Vagina (tissue), 2 donors: ENCODE measurements around the gene METTL13. TPM values are rescaled to one million over a fixed set of nuclear protein-coding genes. Genes with fewer than 3 reads are reported as not detected.

Experiments used
- DNase-seq, 2 donors: peaks; one replicate each; pipeline ENCODE4 v3.0.0-alpha.2; 2017; ENCODE audit errors: extremely low spot score in 2 of 2
- H3K27ac ChIP-seq: fragments of 200-600 bp; sonication (generic); one replicate; pipeline ENCODE4 v1.5.1; 2019
- H3K27me3 ChIP-seq: fragments of 200-600 bp; sonication (generic); one replicate; pipeline ENCODE4 v1.5.1; 2019
- H3K36me3 ChIP-seq, 2 donors: fragments of 200-600 bp; sonication (generic); one replicate each; pipeline ENCODE4 v1.5.1; 2017 to 2019
- H3K4me1 ChIP-seq: fragments of 200-600 bp; sonication (generic); one replicate; pipeline ENCODE4 v1.5.1; 2019
- H3K4me3 ChIP-seq, 2 donors: fragments of 200-600 bp; sonication (generic); 1 replicate in 1 of 2; 2 replicates in 1 of 2; pipeline ENCODE4 v1.5.1; 2016 to 2019
- H3K9me3 ChIP-seq: fragments of 200-600 bp; sonication (generic); one replicate; pipeline ENCODE4 v1.5.1; 2019
- CTCF ChIP-seq, 3 experiments: fragments of 450-650 bp in 2 of 3; fragments of 200-600 bp in 1 of 3; sonication (generic) in 1 of 3; IDR thresholded peaks; one replicate each; pipeline ENCODE4 v1.5.1; 2017 to 2019; ENCODE audit warnings: antibody characterized with exemption in 3 of 3, mild to moderate bottlenecking in 2 of 3, moderate library complexity in 2 of 3
- POLR2A ChIP-seq, 2 donors: fragments of 450-650 bp; IDR thresholded peaks; one replicate each; pipeline ENCODE4 v1.6.1; 2017; ENCODE audit warnings: antibody characterized with exemption in 2 of 2, mild to moderate bottlenecking in 2 of 2, moderate library complexity in 2 of 2
- POLR2AphosphoS5 ChIP-seq, 2 donors: sonication (generic); formaldehyde crosslinking; IDR thresholded peaks; one replicate each; pipeline ENCODE4 v1.9.0; 2017; ENCODE audit warnings: antibody characterized with exemption in 2 of 2, mild to moderate bottlenecking in 2 of 2, low read depth in 1 of 2; ENCODE audit not compliant: insufficient read depth in 1 of 2
- intact Hi-C: fragments of 100-400 bp; cut with DNase I; formaldehyde crosslinking; loops from one replicate; pipeline ENCODE4 v1.15.1; 2023
- total RNA-seq: library from RNA; depleted of rRNA; stranded (reverse); fragments of >200 nt; gene quantifications from one replicate; pipeline ENCODE4 v1.2.3, GENCODE V29; 2016

Gene METTL13
- total RNA-seq, 1 donor from 2014 or later: 15.5 TPM

GRCh38 chr1:171753685-171754352 lies 27.6 kb upstream of the METTL13 start:
- TF ChIP-seq POLR2A (IDR thresholded peaks at IDR 0.05) (no peak), CTCF (IDR thresholded peaks at IDR 0.05) (no peak), POLR2AphosphoS5 (IDR thresholded peaks at IDR 0.05; ENCODE audit: insufficient read depth in 1 of 2, low read depth in 1 of 2) (no peak)
- H3K9me3 ChIP-seq: no peaks in the 10 kb centered on the region
- no peaks in the 10 kb centered on the region for H3K27me3 ChIP-seq
- H3K36me3 ChIP-seq: no peaks in the 10 kb centered on the region
- no peak overlapping the region for H3K27ac ChIP-seq
- DNase-seq: no peak
- intact Hi-C loops: no loop called here
- H3K4me1 ChIP-seq: no peaks in the 10 kb centered on the region
- H3K4me3 ChIP-seq: no peak overlapping the region

- no peaks in the 10 kb centered on the region for H3K9me3 ChIP-seq
- no peak overlapping the region for H3K27ac ChIP-seq
- TF ChIP-seq POLR2AphosphoS5 (IDR thresholded peaks at IDR 0.05; ENCODE audit: insufficient read depth in 1 of 2, low read depth in 1 of 2) (no peak), POLR2A (IDR thresholded peaks at IDR 0.05) (no peak), CTCF (IDR thresholded peaks at IDR 0.05) (no peak)
- no peaks in the 10 kb centered on the region for H3K27me3 ChIP-seq
- no peak overlapping the region for H3K4me3 ChIP-seq
- no peaks in the 10 kb centered on the region for H3K36me3 ChIP-seq
- H3K4me1 ChIP-seq: no peaks in the 10 kb centered on the region
- DNase-seq: no peak
- intact Hi-C loops: no loop called here
Measured at GRCh38 chr1:171754353-171754705, 27.1 kb upstream of the METTL13 start.

GRCh38 chr1:171754971-171755370 lies 26.5 kb upstream of the METTL13 start:
- no peaks in the 10 kb centered on the region for H3K27me3 ChIP-seq
- no peaks in the 10 kb centered on the region for H3K36me3 ChIP-seq
- H3K4me3 ChIP-seq: no peak overlapping the region
- intact Hi-C loops: no loop called here
- no peak for TF ChIP-seq CTCF (IDR thresholded peaks at IDR 0.05)
- no peak for TF ChIP-seq POLR2AphosphoS5 (IDR thresholded peaks at IDR 0.05; ENCODE audit: insufficient read depth in 1 of 2, low read depth in 1 of 2)
- no peak for TF ChIP-seq POLR2A (IDR thresholded peaks at IDR 0.05)
- H3K9me3 ChIP-seq: no peaks in the 10 kb centered on the region
- H3K27ac ChIP-seq: no peak overlapping the region
- no peaks in the 10 kb centered on the region for H3K4me1 ChIP-seq
- DNase-seq: no peak

- Histone ChIP-seq H3K9me3 (no peaks in the 10 kb centered on the region), H3K4me3 (no peak overlapping the region), H3K27ac (no peak overlapping the region), H3K27me3 (no peaks in the 10 kb centered on the region), H3K4me1 (no peaks in the 10 kb centered on the region), H3K36me3 (no peaks in the 10 kb centered on the region)
- intact Hi-C loops: no loop called here
- TF ChIP-seq POLR2AphosphoS5 (IDR thresholded peaks at IDR 0.05; ENCODE audit: insufficient read depth in 1 of 2, low read depth in 1 of 2) (no peak), POLR2A (IDR thresholded peaks at IDR 0.05) (no peak), CTCF (IDR thresholded peaks at IDR 0.05) (no peak)
- no peak for DNase-seq
Measured at GRCh38 chr1:171756856-171757255, 24.6 kb upstream of the METTL13 start.

GRCh38 chr1:171758011-171758410 lies 23.4 kb upstream of the METTL13 start:
- Histone ChIP-seq H3K27me3 (no peaks in the 10 kb centered on the region), H3K36me3 (no peaks in the 10 kb centered on the region), H3K9me3 (no peaks in the 10 kb centered on the region), H3K4me3 (no peak overlapping the region), H3K4me1 (no peaks in the 10 kb centered on the region), H3K27ac (no peak overlapping the region)
- TF ChIP-seq CTCF (IDR thresholded peaks at IDR 0.05) (no peak), POLR2AphosphoS5 (IDR thresholded peaks at IDR 0.05; ENCODE audit: insufficient read depth in 1 of 2, low read depth in 1 of 2) (no peak), POLR2A (IDR thresholded peaks at IDR 0.05) (no peak)
- intact Hi-C loops: no loop called here
- no peak for DNase-seq
